ENCODE data around the gene GRN. TPM values are rescaled to one million over a fixed set of nuclear protein-coding genes. Genes with fewer than 3 reads are reported as not detected.

The GRN gene
- polyA plus RNA-seq, 2 of the 4 experiments (the other 2 are of a cell fraction): 111 to 197 TPM

DNA sequence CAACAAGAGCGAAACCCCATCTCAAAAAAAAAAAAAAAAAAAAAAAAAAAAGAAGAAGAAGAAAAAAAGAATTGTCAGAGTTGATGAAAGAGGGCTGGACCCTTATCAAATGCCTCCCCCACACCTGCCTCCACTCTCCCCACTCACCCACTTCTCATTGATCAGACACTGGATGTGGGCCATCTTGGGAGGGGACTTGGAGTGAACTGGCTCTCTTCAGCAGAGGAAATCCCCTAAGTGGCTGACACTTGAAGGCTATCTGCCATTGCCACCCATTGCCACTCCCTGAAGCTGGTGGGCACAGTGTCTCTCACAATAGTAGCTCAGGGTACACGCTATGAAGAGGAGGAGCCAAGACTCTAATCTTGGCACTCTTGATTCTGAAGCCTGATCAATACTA lies 42.7 kb downstream of the GRN start:
- CTCF ChIA-PET: interaction anchor here (0.6 to 6.8 kb wide), 4 partner anchors 12 to 39 kb away, joined by 3 to 62 read pairs (median 4); no protein-coding TSS in a partner anchor
- H3K9me3 ChIP-seq: no peaks in the 10 kb centered on the region
- POLR2A ChIA-PET: interaction anchor here (0.9 kb wide), 1 partner anchor 12 kb away, joined by 8 read pairs; no protein-coding TSS in a partner anchor
- H3K4me1 ChIP-seq: peaks cover 3% of the 10 kb centered on the region; the same call in 1 of the 3 replicates
- DNase-seq (ENCODE audit: low read depth in 1 of 2, low spot score in 1 of 2) (no peak), FAIRE-seq (no peak), ATAC-seq (no peak)
- H3K4me3 ChIP-seq: no peak overlapping the region
- WGBS (ENCODE audit: missing lambda C conversion rate): 93% methylated on average over 2 of the region's 2 CpGs
- TF ChIP-seq SREBF2 (IDR thresholded peaks at IDR 0.05) (no peak), HOXB5 (CRISPR knock-in tag; IDR thresholded peaks at IDR 0.05) (no peak), ZNF302 (CRISPR knock-in tag; IDR thresholded peaks at IDR 0.05) (no peak), ESRRA (IDR thresholded peaks at IDR 0.05; ENCODE audit: borderline replicate concordance, low read length) (no peak), SMC3 (IDR thresholded peaks at IDR 0.05) (no peak), NR3C1 (IDR thresholded peaks at IDR 0.05) (no peak), JUNB (IDR thresholded peaks at IDR 0.05) (no peak), EHF (CRISPR knock-in tag; IDR thresholded peaks at IDR 0.05) (no peak), ZSCAN20 (CRISPR knock-in tag; IDR thresholded peaks at IDR 0.05) (no peak), HOXA7 (CRISPR knock-in tag; IDR thresholded peaks at IDR 0.05) (no peak), RCOR1 (IDR thresholded peaks at IDR 0.05; ENCODE audit: low read depth, low read length) (no peak)
- TF ChIP-seq, protein P1, sequence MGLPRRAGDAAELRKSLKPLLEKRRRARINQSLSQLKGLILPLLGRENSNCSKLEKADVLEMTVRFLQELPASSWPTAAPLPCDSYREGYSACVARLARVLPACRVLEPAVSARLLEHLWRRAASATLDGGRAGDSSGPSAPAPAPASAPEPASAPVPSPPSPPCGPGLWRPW (IDR thresholded peaks at IDR 0.05): no peak
- TF ChIP-seq, protein P2, sequence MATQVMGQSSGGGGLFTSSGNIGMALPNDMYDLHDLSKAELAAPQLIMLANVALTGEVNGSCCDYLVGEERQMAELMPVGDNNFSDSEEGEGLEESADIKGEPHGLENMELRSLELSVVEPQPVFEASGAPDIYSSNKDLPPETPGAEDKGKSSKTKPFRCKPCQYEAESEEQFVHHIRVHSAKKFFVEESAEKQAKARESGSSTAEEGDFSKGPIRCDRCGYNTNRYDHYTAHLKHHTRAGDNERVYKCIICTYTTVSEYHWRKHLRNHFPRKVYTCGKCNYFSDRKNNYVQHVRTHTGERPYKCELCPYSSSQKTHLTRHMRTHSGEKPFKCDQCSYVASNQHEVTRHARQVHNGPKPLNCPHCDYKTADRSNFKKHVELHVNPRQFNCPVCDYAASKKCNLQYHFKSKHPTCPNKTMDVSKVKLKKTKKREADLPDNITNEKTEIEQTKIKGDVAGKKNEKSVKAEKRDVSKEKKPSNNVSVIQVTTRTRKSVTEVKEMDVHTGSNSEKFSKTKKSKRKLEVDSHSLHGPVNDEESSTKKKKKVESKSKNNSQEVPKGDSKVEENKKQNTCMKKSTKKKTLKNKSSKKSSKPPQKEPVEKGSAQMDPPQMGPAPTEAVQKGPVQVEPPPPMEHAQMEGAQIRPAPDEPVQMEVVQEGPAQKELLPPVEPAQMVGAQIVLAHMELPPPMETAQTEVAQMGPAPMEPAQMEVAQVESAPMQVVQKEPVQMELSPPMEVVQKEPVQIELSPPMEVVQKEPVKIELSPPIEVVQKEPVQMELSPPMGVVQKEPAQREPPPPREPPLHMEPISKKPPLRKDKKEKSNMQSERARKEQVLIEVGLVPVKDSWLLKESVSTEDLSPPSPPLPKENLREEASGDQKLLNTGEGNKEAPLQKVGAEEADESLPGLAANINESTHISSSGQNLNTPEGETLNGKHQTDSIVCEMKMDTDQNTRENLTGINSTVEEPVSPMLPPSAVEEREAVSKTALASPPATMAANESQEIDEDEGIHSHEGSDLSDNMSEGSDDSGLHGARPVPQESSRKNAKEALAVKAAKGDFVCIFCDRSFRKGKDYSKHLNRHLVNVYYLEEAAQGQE (IDR thresholded peaks at IDR 0.05): no peak
- H3K27ac ChIP-seq: no peak overlapping the region
- H3K4me2 ChIP-seq: no peak overlapping the region

DNA sequence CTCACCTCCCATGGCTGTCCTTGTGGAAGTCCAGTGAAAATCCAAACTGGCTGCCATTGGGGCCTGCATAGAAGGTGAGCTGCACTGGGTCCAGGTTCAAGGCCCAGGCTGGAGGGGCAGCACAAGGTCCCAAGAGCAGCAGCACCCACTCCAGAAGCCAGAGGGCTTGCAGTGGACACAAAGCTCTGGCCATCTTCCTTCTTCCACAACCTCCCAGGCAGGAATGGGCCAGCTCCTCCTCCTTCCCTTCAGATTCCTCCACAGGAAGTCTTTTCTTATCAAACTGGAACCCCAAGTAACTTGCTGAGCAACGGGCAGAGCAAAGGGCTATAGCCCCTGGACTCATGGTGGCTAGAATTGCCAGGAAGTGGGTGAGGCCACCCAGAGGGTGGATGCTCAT lies 44.2 kb downstream of the GRN start, which contains the start of gene ITGA2B:
Gene ITGA2B, minus strand, starts transcription at position 369 of the 400 bp plus-strand sequence. Its CDS starts 176 bp downstream, at position 193.
- WGBS (ENCODE audit: missing lambda C conversion rate): 76% methylated on average over 1 of the region's 1 CpG
- ChIA-PET CTCF (interaction anchor here (1.0 to 6.8 kb wide), 5 partner anchors 8 to 248 kb away, joined by 3 to 62 read pairs (median 3); no protein-coding TSS in a partner anchor), POLR2A (no interaction called here)
- H3K4me3 ChIP-seq: no peak within 1 kb of the TSS
- H3K9me3 ChIP-seq: no peaks in the 10 kb centered on the region
- no peak within 1 kb of the TSS for H3K27ac ChIP-seq
- no peak for DNase-seq (ENCODE audit: low read depth in 1 of 2, low spot score in 1 of 2)
- H3K4me1 ChIP-seq: peaks cover 3% of the 10 kb centered on the region; the same call in 1 of the 3 replicates
- TF ChIP-seq RARB (CRISPR knock-in tag; IDR thresholded peaks at IDR 0.05) (no peak), MAFK (IDR thresholded peaks at IDR 0.05; ENCODE audit: partially characterized antibody) (no peak), KDM5A (IDR thresholded peaks at IDR 0.05) (no peak), CEBPB (IDR thresholded peaks at IDR 0.05) (no peak), ZNF302 (CRISPR knock-in tag; IDR thresholded peaks at IDR 0.05) (no peak), EHMT2 (IDR thresholded peaks at IDR 0.05; ENCODE audit: low read depth) (no peak), CHD4 (IDR thresholded peaks at IDR 0.05; ENCODE audit: borderline replicate concordance) (no peak), NR3C1 (IDR thresholded peaks at IDR 0.05) (no peak), ZFP36 (IDR thresholded peaks at IDR 0.05; ENCODE audit: borderline replicate concordance, partially characterized antibody) (no peak), BHLHE40 (IDR thresholded peaks at IDR 0.05; ENCODE audit: low read depth, low read length) (no peak), RNF2 (IDR thresholded peaks at IDR 0.05; ENCODE audit: borderline replicate concordance, low read depth) (no peak)
- TF ChIP-seq, protein P3, sequence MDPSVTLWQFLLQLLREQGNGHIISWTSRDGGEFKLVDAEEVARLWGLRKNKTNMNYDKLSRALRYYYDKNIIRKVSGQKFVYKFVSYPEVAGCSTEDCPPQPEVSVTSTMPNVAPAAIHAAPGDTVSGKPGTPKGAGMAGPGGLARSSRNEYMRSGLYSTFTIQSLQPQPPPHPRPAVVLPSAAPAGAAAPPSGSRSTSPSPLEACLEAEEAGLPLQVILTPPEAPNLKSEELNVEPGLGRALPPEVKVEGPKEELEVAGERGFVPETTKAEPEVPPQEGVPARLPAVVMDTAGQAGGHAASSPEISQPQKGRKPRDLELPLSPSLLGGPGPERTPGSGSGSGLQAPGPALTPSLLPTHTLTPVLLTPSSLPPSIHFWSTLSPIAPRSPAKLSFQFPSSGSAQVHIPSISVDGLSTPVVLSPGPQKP (IDR thresholded peaks at IDR 0.05; ENCODE audit: low read depth, low read length): no peak
- TF ChIP-seq, protein P4, sequence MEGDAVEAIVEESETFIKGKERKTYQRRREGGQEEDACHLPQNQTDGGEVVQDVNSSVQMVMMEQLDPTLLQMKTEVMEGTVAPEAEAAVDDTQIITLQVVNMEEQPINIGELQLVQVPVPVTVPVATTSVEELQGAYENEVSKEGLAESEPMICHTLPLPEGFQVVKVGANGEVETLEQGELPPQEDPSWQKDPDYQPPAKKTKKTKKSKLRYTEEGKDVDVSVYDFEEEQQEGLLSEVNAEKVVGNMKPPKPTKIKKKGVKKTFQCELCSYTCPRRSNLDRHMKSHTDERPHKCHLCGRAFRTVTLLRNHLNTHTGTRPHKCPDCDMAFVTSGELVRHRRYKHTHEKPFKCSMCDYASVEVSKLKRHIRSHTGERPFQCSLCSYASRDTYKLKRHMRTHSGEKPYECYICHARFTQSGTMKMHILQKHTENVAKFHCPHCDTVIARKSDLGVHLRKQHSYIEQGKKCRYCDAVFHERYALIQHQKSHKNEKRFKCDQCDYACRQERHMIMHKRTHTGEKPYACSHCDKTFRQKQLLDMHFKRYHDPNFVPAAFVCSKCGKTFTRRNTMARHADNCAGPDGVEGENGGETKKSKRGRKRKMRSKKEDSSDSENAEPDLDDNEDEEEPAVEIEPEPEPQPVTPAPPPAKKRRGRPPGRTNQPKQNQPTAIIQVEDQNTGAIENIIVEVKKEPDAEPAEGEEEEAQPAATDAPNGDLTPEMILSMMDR (IDR thresholded peaks at IDR 0.05): no peak
- TF ChIP-seq, protein P5, sequence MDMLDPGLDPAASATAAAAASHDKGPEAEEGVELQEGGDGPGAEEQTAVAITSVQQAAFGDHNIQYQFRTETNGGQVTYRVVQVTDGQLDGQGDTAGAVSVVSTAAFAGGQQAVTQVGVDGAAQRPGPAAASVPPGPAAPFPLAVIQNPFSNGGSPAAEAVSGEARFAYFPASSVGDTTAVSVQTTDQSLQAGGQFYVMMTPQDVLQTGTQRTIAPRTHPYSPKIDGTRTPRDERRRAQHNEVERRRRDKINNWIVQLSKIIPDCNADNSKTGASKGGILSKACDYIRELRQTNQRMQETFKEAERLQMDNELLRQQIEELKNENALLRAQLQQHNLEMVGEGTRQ (IDR thresholded peaks at IDR 0.05): no peak
- no peak within 1 kb of the TSS for H3K4me2 ChIP-seq
- no peak for FAIRE-seq
- no peak for ATAC-seq

Measured in A549 (cell line).